Right renal pelvis (tissue), 4 donors: ENCODE results near the gene LEMD1. TPM values are rescaled to one million over a fixed set of nuclear protein-coding genes. Genes with fewer than 3 reads are reported as not detected.
"Not testable (repeated sequence)": the region's sequence is repeated elsewhere in the genome, so short reads cannot be mapped to it uniquely, and the experiment has no call there.

Experiments used
- DNase-seq, 4 donors: peaks; one replicate each; pipeline ENCODE4 v3.0.0-alpha.2; 2013; ENCODE audit warnings: low read depth in 4 of 4, low spot score in 3 of 4, missing footprints in 1 of 4
- polyA plus RNA-seq, 4 donors: library from polyadenylated mRNA; unstranded; fragments of 120-200 nt; gene quantifications; one replicate each; pipeline ENCODE4 v1.2.1, GENCODE V29; 2013; ENCODE audit not compliant: insufficient read length in 4 of 4

The LEMD1 gene
- polyA plus RNA-seq, 4 donors, result 2.8 to 3.9 (median 3.4) TPM

DNA sequence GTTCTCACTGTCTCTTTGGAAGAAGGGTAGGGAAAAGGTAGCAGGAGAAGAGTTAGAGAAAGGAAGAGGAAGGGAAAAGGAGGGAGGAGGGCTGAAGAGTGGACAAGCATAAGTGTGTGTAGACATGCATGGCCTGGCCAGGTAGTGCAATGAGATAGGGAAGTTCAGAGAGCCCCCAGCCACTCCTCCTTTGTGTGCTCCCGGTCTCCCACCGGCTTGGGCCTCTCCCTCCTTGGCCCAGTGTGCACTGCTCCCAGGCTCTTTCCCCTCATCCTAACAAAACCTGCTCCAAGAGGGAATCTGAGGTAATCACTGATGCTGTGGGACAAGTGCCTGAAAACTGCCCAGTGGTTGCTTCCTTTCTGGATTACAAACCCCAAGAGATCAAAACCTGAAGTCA is 10.3 kb upstream of the LEMD1 start:
- no peak for DNase-seq

DNA sequence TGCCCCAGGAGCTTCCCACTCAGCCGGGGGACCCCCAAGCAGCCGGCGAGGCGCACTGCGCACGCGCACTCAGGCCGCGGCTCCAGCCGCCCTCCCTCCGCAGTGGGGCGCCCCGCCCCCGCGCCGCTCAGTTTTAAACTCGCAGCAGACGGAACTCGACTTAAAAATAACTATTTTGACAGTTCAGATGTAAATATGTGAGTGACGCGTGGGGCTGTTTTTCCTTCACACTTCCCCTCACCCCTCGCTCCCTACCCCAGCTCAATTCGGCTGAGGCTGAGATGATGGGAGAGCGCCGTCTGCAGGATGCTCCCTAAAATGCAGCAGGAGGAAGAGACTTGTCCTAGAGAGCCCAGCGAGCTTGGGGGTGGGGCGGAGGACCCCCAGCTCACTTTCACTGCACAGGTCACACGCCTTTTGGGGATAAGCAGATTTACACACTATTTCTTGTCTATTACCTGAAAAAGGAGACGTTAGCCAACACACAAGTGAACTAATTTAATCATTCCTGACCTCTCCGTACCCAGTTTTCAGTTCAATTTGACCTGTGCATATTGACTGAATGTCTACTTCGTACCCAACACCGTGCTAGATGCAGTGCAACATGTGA is 8.9 kb upstream of the LEMD1 start:
- DNase-seq, result no peak

DNA sequence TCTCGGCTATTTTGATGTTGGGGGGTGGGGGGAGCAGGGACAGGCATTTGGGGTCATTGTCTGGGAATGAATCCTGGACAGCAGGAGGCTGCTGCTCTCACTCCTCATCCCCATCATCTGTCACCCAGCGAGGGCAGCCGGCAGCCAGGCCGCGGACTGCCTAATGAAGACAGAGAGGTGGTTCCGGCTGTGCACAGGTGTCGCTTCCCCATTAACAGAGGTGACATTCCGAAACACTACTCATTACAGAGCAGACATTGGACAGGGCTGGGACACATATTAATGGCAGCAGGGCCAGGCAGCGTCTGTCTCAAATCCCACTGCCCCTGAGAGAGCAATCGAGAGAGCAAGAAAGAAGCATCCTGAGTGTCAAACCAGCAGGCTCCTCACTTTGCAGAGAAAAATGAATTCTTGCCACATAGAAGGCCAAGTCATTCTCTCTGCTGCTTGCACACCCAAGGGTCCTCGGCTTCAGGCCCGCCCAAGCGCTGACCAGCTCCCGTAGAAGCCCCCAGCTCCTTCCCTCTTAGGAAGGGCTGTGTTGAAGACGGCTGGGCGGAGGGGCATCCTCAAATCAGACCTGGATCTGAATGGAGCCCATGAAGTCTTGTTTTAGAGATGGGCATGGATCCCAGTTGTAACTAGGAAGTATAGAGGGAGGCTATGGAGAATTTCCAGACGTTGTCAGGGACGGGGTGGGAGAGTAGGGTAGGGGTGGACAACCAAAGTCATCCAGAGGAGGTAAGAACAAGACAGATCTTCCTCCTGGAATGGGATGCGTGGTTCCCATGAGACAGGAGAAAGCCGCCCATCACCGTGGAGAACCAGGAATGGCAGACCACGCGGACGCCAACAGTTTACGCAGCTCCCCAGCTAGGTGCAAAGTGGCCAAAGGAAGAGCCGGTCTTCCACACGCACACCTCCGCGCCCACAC is 8.2 kb upstream of the LEMD1 start:
- no peak for DNase-seq

DNA sequence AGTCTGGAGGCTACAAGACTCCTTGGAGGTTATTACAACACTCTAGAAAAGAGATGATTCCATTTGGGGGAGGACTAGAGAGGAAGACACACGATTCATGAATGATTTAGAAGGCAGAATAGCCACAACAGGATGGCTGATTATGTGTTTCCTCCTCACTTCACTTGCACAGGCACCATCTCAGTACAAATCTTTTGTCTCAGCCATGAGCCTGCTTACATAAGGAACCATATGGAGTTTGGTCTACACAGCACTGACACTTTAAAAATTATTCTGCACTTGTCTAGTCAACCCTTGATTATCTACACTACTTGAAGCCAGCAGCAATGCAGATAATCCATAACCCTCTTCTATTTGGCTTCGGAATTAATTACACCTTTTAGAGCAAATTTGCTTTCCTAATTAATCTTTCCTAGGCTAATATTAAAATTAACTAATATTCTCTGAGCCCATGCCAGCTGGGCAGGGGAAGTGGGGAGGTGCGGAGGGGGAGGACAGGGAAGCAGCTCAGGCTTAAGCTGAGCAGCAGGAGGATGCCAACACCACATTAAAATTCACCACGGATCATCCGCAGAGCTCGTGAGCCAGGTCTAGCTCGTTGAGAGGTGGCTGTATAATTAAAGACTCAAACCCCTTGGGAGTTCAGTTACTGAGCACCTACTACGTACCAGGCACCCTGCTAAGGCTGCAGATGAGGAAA is 3.2 kb upstream of the LEMD1 start:
- no peak for DNase-seq

DNA sequence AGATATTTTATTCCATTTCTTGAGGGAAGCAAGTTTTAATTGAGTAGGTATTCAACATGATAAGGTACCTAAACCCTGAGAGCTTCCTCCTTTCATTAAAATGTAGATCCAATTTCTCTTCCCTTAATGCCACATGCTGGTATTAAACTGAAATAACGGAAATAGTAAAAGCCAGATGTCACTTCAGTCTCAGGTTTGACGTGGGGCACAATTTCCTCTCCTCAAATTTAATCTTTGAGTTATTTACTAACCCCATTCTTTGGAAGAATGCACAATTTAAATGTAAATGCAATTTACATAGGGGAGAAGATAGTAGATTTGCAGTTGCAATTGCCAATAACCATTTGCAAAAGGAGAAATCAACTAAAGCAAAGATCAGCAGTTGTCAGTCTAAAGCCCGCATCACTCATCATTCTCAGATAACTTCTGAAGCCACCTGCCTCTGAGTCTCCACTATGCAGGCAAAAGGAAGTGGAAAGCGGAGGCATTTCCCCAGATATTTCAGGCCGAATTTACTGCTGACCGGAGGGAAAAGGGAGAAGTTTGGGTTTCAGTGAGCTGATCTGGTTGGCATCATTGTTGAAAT is 2.1 kb upstream of the LEMD1 start:
- DNase-seq, result no peak

DNA sequence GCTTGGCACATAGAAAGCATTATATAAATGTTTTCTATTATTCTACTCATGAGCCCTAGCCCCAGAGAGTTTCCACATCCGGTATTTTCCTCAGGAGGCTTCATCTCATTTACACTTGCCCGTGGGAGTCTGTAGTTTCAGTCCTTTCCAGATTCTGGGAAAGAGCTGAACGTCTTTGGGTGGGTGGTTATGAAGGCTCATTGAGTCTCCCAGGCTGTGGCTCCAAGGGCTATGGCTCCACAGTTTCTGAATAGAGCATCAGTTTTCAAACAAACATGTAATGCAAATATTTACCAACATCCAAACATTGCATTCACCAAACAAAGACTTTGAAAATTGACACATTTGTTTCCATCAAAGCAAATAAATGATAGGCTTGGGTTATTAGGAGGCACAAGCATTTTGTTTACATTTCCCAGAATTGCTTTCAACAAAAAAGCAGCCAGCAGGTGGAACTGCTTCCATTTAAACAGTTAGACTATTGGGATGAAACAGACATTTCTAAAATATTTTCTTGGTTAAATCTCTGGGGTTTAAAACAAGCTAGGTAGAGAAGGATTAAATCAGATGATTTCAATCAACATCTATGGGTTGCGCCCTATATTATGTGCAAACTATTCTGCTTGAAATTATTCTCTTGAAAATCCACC is 1.3 kb upstream of the LEMD1 start:
- no peak for DNase-seq

DNA sequence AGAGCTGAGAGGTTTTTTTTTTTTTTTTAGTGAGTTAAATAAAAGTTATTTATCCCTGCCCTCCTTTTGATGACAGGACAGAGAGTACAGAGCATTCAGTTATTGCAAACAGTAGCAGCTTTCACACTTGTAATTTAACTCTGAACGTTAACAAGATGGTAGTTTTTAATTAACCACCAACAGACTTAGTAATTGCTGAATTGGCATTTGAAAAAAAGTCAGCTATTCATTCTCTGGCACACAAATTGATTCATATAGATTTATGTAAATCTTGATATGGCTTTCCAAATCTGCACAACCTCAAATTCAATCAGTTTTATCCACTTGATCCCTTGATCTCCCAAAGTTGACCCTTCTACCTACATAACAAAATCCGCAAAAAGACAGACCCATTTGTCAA is 918 bp downstream of the LEMD1 start:
- no peak for DNase-seq

DNA sequence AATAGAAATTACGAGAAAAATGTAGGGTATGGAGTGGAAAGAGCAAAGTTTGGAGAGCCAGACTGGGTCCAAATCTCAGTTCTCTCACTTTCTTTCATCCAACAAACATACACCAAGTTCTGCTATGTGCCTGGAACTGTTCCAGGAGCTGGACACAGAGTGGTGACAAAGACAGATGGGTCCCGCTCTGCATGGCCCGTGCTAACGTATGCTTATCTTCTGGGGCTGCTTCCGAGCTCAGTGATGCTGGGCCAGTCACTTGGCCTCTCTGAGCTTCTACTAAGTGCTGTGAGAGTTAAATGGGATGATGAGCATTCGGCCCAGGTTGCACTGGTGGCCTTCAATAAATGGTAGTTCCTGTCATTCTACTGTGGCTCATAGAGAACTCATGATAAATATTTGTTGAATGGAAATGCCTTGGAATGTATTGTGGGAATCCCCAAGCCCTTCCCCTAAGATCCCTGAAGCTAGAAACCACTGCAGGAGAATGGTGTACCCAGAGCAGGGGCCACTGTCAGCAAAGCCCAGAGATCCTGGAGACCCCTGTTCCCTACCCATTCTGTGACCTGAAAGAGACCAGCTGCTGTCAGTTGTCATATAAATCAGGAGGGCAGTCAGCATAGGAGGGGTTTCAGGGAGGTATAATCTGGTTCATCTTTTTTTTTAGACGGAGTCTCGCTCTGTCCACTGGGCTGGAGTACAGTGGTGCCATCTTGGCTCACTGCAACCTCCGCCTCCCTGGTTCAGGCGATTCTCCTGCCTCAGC is 3.8 kb downstream of the LEMD1 start:
- DNase-seq, result no peak

DNA sequence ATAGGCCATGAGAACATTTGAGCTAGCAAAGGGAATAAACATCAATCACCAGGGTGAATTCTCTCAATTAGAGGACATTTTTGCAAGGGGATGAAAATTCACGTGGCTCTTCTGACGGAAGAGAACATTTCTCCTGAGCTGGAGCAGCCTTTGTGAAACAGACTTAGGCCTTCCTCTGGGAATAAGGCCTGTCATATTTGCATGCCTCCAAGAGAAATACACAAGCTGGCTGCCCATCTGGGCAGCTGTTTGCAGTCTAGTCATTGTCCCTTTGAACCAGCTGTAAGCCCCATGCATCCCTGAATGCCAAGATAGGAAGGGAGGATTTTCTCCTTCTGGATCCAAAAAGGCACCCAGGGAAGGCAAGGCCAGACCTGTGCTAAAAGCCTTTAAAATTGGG is 5.5 kb downstream of the LEMD1 start:
- no peak for DNase-seq

DNA sequence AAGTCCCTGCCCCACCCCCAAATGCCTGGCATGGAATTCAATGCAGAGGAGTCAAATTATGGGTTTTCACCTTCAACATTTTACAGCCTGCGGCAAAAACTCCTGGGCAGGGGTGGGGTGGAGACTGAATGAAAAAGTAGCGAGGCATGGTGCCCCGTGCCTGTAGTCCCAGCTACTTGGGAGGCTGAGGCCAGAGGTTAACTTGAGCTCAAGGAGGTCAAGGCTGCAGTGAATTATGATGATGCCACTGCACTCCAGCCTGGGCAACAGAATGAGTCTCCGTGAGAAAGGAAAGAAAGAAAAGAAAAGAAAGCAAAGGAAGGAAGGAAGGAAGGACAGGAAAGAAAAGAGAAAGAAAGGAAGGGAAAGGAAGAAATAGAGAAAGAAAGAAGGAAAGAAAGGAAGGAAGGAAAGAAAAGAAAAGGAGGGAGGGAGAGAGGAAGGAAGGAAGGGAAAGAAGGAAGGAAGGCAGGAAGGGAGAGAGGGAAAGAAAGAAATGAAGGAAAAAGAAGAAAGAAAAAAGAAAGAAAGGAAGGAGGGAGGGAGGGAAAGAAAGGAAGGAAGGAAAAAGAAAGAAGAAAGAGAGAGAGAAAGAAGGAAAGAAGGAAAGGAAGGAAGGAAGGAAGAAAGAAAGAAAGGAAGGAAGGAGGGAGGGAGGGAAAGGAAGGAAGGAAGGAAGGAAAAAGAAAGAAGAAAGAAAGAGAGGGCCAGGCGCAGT is 11.1 kb downstream of the LEMD1 start:
- no peak for DNase-seq

DNA sequence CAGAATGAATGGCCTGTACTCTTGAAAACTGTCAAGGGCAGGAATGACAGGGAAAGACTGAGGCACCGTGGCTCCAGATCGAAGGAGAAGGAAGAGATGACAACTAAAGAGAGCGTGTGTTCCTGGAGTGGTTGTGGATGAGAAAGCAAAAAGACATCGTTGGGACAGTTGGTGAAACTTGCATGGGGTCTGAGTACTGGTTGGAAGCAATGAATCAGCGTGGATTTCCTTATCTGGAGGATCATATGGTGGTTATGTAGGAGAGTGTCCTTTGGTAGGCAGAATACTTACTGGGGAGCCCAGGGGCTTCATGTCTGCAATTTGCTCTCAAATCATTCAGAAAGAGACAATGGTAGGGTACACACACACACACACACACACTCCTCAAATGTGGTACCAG is 13.9 kb downstream of the LEMD1 start:
- no peak for DNase-seq

DNA sequence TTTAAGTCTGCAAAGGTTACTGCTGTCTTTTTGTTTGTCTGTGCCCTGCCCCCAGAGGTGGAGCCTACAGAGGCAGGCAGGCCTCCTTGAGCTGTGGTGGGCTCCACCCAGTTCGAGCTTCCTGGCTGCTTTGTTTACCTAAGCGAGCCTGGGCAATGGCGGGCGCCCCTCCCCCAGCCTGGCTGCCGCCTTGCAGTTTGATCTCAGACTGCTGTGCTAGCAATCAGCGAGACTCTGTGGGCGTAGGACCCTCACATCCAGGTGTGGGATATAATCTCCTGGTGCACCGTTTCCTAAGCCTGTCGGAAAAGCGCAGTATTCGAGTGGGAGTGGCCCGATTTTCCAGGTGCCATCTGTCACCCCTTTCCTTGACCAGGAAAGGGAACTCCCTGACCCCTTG is 15.6 kb downstream of the LEMD1 start:
- DNase-seq, result not testable (repeated sequence)

DNA sequence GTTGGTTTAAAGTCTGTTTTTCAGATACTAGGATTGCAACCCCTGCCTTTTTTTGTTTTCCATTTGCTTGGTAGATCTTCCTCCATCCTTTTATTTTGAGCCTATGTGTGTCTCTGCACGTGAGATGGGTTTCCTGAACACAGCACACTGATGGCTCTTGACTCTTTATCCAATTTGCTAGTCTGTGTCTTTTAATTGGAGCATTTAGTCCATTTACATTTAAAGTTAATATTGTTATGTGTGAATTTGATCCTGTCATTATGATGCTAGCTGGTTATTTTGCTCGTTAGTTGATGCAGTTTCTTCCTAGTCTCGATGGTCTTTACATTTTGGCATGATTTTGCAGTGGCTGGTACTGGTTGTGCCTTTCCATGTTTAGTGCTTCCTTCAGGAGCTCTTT is 17.4 kb downstream of the LEMD1 start:
- DNase-seq, result not testable (repeated sequence)

DNA sequence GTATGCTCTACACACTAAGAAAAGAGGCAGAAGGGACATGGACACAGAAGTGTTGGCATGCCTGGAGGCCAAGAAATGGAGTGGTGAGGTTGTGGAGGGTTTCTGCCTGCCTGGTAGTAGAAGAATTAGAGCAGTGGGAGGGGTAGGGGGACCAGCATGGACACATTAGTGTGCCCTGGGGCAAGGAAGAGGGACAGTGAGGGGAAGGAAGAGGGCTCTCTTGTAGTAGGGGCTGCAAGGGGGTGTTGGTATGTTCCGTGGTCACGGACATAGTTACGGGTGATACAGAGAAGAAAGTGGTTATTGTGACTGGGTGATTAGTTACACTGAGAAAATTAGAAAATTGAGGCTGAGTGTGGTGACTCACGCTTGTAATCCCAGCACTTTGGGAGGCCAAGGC is 23.3 kb downstream of the LEMD1 start:
- no peak for DNase-seq

DNA sequence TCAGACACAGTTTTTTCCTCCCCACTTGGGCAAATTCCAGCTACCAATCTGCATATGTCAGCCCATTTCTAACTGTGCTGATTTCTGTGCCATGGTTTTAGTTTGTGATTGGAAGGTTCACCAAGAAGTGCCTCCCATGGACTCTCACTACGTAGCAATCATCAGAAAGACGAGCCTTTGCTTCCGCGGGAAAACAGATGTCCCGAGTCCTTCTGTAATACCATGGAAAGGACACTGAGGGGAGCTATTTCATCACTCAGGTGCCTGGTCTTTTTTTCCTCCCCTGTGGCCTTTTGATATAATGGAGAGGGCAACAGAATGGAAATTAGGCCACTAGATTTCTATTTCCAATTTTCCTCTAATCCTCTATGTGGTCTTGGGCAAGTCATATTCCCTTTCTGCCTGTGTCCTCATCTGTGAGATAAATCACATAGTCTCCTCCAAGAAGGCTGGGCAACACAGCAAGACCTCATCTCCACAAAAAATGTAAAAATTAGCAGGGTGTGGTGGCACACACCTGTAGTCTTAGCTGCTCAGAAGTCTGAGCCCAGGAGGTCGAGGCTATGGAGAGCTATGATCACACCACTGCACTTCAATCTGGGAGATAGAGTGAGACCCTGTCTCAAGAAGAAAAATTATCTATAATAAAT is 24.8 kb downstream of the LEMD1 start:
- no peak for DNase-seq

DNA sequence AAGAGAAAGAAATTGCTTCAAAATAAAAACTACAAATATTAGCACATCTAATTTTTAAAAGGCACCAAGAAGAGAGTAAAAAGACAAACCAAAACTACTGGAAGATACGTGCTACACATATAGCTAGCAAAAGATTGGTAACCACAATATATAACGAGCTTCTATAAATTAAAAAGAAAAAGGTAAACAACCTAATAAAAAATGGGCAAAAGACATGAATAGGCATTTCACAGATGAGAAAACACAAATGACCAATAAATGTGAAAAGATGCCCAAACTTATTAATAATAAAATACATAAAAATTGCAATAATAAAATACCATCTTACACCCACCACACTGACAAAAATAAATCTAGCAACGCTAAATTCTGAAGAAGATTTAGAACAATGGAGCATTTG is 26.2 kb downstream of the LEMD1 start:
- no peak for DNase-seq

DNA sequence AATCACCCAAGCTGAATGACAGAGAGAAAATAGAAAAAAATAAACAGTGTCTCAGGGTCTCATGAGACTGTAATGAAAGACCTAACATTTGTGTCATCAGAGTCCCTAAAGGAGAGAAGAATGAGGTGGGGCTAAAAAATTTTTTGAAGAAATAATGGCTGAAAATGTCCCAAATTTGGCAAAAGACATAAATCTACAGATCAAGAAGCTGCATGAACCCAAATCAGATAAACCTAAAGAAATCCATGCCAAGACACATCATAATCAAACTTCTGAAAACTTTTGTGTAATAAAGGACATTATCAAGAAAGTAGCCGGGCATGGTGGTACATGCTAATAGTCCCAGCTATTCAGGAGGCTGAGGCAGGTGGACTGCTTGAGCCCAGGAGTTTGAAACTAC is 29.2 kb downstream of the LEMD1 start:
- DNase-seq, result no peak

DNA sequence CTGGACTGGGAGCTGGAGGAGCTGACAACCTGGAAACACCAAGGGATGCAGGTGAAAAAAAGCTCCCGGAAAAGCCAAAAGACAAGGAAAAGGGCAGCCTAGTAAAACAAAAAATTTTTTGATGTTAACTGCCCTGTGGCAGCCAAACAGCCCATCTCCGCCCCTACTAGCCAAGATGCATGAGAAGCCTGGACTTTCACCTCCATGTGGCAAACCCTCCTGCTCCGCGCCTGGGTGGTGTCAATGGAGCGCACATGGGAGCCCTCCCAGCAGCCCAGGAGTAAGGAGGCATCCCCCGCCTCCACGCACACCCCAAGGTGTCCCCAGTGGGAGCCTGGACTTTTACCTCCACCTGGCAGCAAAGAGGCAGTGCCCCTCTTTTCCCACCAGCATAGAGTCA is 30.5 kb downstream of the LEMD1 start:
- no peak for DNase-seq

DNA sequence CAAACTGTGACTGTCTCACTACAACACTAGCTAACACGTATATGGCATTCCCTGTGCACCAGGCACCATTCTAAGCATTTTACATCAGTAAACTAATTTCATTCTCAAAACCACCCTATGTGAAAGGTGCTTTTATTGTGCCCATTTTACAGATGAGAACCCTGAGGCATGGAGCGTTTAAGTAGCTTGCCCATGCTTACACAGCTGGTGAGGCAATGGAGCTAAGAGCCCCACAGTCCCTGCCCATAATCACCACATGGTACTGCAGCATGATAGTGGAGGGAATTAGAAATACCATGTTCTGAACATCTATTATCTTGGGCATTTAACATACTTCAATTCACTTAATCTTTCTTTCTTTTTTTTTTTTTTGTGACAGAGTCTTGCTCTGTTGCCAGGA is 34.0 kb downstream of the LEMD1 start:
- no peak for DNase-seq
